ENCODE results near the gene DAB2IP.

DAB2IP gene

DNA sequence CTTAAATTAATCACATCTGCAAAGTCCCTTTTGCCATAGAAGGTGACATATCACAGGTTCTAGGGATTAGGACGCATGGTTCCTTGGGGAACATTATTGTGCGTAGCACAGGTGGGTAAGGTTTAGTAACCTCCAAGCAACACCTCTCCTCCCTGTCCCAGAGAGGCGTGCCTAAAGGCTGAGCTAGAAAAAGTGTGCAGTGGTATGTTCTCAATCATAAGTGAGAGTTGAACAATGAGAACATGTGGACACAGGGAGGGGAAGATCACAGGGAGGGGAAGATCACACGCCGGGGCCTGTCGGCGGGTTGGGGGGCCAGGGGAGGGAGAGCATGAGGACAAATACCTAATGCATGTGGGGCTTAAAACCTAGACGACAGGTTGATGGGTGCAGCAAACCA is 14.9 kb downstream of the DAB2IP start:
- no peak for DNase-seq

DNA sequence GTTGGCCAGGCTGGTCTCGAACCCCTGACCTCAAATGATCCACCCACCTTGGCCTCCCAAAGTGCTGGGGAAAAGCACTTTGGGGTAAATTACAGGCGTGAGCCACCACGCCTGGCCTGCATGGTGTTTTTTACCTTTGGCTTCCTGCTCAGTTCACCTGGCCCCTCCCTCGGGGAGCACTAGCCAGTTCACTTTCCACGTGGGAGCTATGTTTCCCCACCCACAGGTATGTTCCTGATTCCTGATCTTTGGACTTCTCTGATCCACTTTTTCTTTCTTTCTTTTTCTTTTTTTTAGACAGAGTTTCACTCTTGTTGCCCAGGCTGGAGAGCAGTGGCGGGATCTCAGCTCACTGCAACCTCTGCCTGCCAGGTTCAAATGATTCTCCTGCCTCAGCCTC is 15.8 kb downstream of the DAB2IP start:
- DNase-seq = no peak

DNA sequence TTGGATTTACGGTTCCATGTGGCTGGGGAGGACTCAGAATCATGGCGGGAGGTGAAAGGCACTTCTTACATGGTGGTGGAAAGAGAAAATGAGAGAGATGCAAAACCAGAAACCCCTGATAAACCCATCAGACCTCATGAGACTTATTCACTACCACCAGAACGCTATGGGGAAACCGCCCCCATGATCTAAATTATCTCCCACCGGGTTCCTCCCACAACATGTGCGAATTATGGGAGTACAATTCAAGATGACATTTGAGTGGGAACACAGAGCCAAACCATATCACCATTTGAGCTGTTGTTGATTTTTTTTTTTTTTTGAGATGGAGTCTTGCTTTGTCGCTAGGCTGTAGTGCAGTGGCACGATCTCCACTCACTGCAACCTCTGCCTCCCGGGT is 16.5 kb downstream of the DAB2IP start:
- no peak for DNase-seq

DNA sequence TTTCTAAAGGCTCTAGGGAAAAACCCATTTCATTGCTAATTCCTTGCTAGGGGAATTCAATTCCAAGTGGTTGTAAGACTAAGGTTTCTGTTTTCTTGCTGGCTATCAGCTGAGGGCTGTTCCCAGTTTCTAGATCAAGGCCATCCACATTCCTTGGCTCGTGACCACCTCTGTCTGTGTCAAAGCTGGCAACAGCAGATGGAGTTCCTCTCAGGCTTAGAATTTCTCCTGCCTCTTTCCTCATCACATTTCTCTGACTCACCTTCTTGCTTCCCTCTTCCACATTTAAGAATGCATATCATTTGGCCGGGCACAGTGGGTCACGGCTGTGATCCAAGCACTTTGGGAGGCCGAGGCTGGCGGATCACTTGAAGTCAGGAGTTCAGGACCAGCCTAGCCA is 19.0 kb downstream of the DAB2IP start:
- no peak for DNase-seq

DNA sequence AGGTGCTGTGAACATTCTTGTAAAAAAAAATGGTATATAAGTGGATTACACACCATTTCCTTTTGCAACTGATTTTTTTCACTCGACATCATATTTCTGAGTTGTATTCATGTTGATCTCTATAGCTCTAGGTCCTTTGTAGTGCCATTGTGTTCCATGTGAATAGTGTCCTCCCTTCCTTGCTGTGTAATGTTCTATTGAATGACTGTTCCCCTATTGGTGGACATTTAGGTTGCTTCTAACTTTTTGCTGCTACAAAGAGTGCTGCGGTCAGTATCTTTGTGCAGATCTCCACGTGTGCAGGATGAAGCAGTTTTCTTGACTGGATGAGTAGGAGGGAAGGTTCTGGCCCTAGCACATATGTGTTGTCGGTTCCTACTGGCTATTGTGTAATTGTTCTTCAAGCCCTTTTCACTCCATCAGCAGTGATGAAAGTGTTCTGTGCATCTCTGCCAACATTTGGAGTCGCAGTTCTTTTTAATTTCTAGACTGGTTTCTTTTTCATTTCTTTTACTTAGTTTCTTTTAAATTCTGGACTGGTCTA is 20.2 kb downstream of the DAB2IP start:
- DNase-seq = no peak

DNA sequence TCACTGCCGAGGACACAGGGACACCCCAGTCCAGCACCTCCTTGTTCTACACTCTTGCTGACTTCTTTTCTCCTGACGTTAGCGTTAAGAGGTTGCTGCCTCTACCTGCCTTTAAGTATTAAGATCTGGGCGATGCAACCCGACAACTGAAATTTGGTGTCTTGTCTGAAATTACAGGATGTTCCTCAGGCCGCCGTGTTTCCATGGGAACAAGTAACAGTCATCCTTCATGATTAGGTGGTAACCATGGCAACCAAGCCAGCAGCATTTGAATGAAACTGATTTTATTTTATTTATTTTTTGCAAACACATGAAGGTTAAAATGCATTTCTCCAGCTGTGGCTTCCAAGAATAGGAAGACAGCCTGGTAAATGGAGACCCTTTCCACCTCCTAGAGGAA is 20.8 kb downstream of the DAB2IP start:
- DNase-seq = no peak

DNA sequence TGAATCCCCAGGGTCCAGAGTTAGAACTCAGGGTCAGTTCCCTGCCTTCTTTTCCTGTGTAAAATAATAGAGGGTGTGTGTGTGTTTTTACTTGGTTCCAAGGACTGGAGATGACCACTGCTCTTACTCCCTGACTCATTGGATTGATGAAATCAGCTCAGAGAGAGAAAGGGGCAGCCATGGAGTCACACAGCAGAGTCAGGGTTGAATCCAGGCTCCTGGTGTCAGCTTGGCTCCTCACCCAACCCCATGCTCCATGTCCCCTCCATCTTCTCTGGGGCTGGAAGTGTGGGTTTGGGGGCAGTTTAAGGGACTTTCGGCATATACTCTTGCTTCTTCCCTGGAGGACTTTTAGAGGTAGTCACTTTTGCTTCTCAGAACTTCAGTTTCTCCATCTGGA is 21.6 kb downstream of the DAB2IP start:
- DNase-seq = no peak

DNA sequence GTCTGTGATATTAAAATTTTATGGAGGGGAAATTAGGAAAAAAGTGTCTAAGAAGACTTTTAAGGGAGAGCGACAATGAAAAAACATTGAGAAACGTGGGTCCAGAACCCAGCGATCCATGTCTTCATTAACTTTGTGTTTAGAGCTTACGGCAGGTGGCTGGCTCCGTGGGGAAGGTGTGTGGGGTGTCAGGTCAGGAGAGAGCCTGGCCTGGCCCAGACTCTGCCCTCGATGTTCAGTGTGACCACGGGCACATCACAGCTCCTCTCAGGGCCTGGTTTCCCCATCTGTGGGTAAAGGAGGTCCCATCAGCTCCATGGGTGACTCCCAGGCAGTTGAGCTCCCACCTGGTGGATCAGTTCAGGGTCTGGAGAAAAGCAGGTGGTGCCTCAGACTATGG is 22.1 kb downstream of the DAB2IP start:
- DNase-seq = no peak

DNA sequence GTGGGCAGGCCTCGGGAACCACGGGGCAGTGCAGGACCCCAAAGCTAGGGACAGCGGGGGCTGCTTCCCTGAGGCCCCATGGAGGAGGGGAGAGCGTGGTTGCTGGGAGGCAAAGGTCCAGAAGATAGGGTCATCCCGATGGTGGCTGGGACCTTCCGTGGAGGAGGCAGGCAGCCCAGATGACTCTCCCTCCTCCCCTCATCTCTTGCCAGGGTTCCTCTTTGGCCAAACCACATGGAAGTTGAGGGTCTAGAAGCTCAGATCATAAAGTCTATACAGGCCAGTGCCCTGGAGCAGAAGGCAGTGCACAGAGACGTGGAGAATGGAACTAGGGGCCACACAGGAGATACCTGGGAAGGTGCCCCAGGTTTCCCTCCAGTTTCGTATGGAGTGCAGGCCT is 22.6 kb downstream of the DAB2IP start:
- no peak for DNase-seq

DNA sequence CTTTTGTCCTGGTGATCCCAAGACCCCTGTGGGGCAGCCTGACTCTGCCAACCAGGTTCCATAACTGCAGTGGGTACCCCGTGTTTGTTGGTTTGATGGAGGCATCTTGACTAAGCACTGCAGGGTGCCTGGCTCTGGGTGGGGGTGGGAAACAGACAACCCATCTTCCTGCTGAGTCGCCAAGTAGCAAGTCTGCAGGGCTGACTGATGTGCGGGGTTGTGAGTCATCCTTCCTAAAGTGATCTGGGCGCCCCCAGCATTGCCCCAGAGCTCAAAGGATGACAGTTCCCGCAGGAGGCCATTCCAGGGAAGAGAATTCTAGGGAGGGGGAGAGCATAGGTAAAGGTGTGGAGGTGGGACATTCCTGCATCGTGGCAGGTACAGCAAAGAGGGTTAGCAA is 23.5 kb downstream of the DAB2IP start:
- DNase-seq = no peak

DNA sequence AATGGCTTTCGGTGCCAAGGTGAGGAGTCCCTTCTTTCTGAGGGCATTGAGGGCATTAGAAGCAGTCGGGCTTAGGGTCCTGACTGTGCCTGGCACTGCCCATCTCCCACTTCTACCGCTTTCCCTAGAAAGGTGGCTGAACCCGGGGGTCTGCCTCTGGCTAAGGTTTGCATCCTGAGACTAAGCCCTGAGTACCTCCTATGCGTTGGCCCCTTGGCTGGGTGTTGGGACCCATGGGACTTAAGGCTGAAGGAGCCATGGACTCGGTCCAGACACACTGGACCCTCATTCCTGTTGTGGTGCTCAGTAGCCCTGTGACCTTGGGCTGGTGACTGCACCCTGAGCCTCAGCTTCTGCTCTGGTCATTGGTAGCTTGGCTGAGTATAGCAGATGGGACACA is 23.9 kb downstream of the DAB2IP start:
- no peak for DNase-seq

DNA sequence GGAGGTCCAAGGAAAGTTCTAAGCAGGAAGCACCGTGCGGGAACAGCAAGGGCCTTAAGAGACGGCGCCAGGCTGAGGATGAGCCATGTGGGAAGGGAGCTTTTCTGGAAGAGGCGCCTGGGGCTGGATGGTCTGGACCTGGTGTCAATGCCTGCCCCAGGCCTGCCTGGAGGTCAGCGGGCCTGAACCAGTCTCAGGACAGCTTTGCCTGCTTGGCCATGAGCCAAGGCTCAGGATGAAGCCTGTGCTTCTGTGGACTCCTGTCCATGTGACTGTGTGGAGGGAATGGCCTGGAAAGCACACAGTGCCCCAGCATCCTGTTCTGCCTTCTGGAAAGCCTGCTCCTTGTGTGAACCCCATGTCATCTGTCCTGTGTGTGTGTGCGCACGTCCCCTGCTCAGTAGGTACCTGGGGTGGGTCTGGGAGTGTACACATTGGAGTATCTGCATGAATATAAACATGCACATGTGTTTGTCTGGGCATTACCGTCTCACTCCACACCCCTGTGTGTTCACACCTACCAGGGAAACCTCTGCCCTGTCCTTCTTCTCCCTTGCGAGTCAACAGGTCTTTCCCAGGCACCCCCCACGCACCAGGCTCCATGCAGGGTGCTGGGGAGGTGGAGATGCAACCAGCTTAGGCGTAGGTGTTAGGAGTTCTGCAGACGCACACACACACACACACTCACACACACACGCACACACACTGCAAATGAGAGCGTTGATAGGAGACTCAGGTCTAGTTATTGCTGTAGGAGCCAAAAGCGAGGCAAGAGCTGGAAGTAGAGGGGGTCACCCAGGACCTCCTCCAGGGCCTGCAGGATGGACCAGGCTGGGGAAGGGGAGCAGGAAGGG is 24.8 kb downstream of the DAB2IP start:
- no peak for DNase-seq

DNA sequence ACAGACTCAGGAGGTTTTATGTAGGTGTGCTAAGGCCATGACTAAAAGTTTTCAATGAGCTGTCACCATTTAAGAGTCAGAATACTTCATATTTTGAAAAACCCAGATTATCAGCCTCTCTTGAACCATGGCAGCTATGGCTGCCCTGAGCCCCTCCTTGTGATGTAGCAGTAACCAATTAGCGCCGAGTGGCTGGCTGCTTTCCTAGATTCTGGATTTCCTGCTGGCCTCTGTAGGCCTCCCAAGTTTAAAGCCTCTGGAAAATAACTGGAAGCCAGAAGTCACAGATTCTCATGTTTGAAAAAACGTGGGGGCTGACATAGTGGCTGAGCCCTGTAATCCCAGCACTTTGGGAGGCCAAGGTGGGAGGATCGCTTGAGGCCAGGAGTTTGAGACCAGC is 25.5 kb downstream of the DAB2IP start:
- no peak for DNase-seq

DNA sequence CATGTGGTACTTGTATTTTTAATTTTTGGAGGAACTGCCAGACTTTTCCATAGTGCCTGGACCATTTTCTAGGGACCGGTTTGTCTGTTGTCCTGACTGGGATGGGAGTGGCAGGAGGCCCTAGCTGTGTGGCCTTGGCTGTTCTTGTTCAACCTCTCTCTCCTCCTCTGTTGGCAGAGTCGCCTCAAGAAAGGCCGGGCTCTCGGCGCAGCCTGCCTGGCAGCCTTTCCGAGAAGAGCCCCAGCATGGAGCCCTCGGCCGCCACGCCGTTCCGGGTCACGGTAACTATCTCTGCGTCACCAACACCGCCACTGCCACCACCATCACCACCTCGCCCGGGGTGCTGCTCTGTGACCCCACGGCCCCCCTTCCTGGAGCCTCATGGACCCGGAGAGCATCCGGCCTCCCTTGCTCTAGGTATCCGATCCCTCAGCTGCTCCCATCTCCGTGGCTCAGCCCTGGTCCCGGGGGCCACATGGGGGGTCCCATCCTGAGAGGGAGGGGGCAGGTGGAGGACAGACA is 27.1 kb downstream of the DAB2IP start:
- DNase-seq = no peak

DNA sequence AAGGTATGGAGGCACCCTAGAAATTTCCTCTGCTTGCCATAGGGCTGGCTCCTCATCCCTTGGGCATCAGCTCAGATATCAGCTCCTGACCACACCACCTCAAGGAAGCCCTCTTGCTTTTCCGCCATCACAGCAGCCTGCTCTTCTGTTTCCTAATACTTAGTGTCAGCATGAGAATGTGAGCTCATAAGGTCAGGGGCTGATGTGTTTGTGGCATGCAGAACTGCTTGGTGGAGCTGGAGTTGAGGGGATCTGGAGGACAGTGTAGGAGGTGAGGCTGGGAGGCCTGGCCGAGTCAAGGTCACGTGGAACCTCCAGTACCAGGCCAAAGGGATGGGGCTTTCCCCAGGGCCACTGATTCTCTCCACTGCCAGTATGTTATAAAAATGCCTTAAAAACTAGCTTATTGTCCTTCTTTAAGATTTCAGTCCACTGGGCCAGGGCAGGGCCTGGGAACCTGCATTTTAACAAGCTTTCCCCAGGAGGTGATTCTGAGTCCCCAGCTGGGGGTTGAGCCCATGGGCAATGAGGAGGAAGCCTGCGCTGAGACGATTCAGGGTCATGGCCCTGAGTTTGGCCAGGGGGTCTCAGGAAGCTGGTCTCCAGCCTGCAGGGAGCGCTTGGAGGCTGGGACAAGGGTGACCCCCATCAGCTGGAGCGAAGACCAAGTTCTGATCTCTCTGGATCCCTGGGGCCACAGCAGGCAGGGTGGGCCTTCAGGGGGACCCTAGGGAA is 28.6 kb downstream of the DAB2IP start:
- no peak for DNase-seq

DNA sequence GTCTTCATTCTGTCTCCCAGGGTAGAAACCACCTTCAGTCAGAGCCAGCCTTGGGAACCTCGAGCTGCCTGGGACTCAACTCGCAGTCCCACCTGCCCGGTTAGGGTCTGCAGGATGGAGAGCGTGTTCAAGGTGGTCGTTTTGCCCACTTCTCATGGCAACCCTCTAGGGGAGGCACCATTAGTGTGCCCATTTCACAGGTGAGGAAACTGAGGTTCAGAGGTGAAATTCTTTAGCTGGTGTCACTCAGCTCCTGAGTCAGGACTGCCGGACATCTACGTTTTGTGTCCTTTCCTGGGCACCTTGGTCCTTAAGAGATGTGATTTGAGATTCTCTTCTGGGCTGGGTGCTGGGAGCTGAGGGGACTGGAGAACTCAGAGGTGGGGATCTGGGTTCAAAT is 30.0 kb downstream of the DAB2IP start:
- DNase-seq = no peak

DNA sequence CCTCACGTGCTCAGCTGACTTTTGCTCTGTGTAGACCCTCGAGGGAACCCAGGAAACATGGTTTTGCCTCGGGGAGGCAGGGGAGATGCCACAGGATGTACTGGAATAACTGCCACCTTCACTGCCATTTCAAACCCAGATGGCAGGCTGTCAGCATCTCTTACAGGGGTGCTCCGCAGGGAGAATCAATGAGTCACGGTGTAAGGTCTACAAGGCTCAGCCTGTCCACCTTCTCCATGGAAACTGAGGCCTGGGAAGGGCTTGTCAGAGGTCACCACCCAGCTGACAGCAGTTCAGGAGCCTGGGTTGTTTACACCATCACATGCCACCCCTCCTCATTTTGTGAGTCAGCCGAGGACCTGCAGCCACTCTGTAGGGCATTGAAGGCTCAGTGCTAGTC is 30.8 kb downstream of the DAB2IP start:
- no peak for DNase-seq

DNA sequence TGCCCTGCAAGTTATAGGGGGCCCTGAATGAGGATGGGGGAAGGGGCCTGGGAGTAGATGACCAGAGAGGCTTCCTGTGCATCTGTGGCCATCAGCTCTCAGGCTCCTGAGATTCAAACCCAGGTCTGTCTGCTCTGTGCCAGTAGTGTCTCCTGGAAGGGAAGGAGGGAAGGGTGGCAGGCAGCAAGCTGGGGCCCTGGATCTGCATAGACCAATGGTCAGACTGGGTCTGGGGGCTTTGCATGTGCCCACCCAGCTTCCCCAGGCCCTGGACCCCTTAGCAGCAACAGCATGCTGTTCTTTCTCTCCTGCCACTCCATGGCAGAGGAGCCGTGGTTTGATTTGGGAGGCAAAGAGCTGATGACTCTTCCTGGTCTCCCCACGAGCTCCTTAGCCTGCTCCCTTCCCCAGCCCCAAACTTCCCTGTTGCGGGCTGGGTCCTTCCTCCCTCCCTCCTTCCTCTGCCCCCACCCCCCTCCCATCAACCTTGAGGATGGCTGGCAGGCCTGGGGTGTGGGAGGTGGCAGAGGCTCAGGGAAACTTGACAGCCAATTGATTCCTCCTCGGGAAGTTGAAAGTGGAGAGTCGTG is 31.6 kb downstream of the DAB2IP start:
- DNase-seq = no peak

DNA sequence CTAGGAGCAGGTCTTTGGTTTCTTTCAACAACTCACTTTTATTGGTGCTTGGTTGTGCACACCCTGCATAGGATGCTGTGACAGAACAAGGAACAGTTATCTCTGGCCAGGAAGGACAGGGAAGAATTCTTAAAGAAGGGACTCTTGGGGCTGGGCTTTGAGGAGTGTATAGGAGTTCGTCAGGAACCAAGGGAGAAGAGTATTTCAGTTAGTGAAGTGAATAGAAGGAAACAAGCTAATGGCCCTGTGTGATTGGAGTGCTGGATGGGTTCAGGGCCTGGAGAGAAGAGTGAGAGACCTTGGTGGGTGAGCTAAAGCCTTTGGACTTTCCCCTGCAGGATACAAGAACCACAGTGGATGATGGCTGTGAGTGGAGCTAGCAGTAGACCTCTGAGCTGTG is 32.2 kb downstream of the DAB2IP start:
- DNase-seq = no peak

DNA sequence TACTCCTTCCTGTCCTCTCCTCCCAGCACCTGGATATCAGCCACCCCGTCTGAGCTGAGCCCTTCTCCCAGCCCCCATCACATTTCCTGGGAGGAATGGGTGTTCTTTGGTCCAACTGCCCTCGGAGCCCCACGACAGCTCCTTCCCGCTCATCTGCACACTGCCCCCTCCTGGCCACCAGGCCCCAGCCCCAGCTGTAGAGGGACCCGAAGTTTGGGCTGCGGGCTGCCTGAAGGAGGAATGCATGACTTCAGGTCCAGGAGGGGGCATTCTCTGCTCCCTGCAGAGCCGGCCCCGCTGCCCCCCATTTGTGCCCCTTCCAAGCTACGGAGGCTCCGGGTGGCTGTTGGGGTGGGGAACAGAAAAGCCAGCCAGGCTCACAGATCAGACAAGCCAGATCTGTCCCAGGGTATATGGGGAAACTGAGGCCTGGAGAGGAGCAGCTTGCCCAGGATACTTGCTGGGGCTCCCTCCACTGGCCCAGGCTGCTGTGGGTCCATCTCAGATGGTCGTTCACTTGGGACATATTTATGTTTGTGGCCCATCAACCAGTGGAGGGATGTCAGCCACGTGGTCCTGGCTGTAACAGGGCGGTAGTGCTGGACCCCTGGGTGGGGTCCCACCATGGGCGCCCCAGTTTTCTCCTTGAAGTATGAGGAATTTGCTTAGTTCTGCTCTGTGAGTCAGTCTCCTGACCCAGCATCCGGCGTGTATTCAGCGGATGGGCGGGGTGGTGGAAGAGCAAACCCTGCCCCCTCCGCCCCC is 33.1 kb downstream of the DAB2IP start:
- no peak for DNase-seq

DNA sequence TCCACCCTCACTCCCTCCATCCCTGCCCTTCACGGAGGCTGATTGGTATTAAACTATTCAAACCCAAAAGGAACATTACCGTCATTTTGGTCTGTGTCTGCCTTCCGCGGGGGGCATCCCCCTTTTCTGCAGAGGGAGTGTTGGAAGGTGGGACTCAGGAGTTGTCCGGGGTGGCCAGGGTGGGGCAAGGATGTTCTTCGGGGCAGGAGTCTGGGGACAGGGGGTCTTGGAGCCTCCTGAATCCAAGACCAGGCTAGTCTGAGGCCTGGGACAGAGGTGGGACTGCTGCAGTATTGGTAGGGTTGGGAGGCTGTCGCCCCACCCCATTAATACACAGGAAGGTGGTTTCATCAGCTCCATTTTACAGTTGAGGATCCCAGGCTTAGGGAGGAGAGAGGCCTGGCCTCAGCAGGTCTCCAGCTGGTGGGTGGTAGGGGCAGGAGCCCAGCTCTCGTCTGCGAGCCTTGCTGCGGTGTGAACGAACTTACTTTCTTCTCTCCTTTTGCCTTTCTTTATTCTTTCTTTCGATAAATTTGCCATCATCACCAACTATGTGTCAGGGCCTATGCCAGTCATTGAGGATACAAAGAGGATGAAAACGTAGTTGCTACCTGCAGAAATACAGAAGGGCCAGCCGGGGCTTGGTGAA is 33.8 kb downstream of the DAB2IP start:
- DNase-seq = no peak

DNA sequence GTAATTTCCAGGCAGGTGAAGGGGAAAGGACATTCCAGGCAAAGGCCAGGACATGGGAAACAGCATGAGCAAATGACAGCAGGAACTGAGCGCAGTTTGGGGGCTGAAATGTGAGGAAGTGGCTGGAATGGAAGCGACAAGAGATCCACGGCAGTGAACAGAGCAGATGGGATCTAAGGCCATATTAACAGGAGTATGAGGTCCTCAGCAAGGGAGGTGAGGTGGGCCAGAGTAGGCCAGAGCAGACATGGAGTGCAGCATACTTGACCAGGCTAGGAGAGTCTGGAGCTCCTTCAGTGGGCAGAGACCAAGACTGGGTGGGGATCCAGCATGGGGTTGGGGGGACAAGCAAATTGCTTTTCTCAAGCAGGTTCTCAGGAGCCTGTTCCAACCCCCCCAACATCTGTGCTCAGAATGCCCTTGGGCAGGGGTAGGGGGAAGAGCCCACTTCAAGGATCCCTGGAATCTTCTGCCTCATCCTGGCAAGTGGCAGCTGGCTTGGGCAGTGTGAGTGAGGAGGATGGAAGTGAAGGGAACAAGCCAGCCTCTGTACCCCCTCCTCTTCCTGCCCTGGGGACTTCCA is 34.5 kb downstream of the DAB2IP start:
- DNase-seq = no peak

Data from GOT3 (cell line).